AG09319 (cell line): ENCODE measurements around the gene LNP1.

ENCODE experiments used
- DNase-seq: peaks from one replicate; pipeline ENCODE4 v3.0.0-alpha.2; 2010; ENCODE audit warnings: low read depth; ENCODE audit errors: extremely low read depth
- TF ChIP-seq, protein P1 (sequence below): IDR thresholded peaks from 2 replicates; pipeline ENCODE4 v1.5.1; 2011; ENCODE audit warnings: low read depth, mild to moderate bottlenecking, inconsistent platforms, low read length, moderate library complexity

Gene LNP1

DNA sequence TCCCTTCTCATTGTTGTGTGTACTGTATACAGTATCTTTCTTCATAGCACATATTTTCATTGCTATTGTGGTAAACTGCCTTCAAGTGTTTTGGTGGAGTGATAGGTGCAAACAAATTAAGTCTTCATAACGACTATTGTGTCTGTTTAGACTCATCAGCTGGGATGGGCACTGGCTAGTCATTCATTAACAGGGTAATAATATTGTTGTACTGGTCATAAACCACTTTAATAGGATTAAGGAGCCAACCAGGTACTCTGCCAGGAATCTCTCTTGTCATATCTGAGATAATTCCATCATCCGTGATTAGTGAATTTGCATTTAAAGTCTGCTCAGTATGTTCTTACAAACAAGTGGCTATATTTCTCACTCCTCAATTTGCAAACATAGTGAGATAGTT lies 80.8 kb downstream of the LNP1 start:
- TF ChIP-seq, protein P1, sequence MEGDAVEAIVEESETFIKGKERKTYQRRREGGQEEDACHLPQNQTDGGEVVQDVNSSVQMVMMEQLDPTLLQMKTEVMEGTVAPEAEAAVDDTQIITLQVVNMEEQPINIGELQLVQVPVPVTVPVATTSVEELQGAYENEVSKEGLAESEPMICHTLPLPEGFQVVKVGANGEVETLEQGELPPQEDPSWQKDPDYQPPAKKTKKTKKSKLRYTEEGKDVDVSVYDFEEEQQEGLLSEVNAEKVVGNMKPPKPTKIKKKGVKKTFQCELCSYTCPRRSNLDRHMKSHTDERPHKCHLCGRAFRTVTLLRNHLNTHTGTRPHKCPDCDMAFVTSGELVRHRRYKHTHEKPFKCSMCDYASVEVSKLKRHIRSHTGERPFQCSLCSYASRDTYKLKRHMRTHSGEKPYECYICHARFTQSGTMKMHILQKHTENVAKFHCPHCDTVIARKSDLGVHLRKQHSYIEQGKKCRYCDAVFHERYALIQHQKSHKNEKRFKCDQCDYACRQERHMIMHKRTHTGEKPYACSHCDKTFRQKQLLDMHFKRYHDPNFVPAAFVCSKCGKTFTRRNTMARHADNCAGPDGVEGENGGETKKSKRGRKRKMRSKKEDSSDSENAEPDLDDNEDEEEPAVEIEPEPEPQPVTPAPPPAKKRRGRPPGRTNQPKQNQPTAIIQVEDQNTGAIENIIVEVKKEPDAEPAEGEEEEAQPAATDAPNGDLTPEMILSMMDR = no peak
- DNase-seq = no peak

DNA sequence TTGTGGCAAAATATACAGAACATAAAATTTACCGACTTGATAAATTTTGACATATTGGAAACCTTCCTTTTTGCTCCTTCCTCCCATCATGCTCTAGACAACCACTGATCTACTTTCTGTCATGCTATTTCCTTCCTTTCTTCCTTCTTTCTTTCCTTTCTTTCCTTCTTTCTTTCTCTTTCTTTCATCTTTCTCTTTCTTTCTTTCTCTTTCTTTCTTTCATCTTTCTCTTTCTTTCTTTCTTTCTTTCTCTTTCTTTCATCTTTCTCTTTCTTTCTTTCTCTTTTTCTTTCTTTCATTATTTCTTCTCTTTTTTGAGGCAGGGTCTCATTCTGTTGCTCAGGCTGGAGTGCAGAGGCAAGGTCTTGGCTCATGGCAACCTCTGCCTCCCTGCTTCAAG lies 82.2 kb downstream of the LNP1 start:
- no peak for DNase-seq
- TF ChIP-seq, protein P1 = no peak

DNA sequence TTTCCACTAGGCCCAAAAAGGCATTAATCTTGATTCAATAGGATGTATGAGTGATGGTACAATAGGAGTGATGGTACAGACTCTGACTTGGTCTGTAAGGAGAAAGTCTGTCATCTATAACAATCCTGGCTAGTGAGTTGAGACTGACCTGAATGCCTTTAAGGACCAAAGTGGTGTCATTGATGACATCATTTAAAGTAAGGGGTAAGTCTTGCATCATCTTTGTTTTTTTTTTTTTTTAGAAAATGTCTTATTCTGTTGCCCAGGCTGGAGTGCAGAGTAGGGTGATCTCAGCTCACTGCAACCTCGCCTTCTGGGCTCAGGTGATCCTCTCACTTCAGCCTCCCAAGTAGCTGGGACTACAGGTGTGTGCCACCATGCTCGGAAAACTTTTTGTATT lies 85.5 kb downstream of the LNP1 start:
- DNase-seq = no peak
- TF ChIP-seq, protein P1 = no peak

DNA sequence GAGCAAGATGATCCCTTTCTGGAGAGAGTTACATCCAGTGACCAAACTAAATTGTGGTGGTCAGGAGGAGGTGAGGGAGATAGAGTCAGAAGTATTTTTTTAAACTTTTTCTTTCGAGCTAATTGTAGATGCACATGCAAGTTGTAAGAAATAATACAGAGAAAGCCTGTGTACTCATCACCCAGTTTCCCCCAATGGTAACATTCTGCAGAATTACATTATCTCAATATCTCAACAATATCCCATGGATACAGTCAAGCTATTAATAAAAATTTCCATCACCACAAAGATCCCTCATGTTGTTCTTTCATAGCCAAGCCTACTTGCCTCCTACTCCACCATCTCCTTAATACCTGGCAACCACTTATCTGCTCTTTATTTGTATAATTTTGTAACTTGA lies 87.8 kb downstream of the LNP1 start:
- TF ChIP-seq, protein P1 = no peak
- no peak for DNase-seq

DNA sequence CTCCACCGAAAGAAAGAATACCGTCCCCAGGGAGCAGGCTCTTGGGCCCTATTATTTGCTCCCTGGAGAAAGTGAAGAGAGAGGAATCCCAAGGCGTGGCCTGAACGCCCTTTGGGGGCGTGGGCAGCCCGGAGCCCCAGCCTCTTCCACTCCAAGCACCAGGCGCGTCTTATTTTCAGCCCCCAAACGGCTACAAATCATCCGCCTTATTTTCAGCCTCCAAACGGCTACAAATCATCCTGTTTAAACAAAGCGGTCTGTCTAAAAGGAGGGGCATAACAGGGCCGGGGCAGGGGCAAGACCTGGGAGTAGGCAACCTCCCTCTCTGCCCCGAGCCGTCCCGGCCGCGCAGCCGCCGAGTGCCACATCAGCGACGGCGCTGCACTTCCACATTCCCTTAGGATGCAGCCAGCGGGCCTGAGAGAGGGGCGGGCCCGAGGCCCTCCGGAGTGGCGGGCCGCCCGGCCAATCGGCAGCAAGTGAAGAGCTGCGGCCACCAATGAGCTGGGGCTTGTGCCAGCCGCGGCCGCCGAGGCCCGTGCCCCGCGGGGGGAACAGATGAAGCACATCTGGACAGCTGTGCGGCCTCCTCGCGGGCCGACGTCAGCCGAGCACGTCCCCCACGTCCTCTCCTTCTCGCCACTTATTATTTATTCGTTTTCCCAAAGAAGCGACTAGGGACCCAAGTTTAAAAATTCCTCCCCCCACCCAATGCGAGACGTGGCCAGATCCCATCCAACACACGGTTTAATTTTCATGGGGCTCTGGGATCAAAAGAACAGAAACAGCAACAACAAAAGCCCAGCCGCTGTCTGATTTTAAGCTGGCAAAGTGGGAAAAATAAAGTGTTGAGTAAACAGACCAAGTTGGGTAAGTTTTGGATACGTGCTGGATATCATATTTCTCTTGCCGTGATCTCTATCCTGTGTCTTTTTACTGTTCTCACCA lies 91.0 kb downstream of the LNP1 start, which contains the start of gene TMEM45A:
Gene TMEM45A, plus strand, starts transcription at position 561 of the 948 bp plus-strand sequence. CDS start 62,593 bp downstream, outside the sequence.
- DNase-seq = peak; percentile 94
- TF ChIP-seq, protein P1 = no peak

DNA sequence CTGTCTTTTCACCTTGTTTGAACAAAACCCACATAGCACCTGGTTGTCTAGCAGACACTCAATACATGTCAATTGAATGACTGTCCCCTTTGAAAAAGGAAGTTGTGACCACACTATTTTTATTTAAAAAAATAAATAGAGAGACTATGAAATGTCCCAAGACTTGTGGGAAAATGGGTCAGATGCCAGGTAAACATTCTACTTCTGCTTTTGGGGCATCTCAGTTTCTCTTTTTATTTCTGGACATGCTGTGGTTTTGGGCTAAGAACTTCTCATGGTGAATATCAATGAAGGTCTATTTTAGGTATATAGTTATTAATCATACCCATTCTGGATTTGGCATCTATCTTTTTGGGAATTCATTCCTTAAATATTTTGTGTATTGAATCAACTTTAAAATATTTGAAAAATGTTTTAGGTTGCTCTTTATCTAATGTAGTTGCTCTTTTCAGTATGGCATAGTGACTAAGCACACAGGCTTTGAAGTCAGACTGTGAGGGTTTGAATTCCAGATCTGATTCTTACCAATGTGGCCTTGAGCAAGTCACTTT lies 95.4 kb downstream of the LNP1 start:
- TF ChIP-seq, protein P1 = no peak
- DNase-seq = no peak

DNA sequence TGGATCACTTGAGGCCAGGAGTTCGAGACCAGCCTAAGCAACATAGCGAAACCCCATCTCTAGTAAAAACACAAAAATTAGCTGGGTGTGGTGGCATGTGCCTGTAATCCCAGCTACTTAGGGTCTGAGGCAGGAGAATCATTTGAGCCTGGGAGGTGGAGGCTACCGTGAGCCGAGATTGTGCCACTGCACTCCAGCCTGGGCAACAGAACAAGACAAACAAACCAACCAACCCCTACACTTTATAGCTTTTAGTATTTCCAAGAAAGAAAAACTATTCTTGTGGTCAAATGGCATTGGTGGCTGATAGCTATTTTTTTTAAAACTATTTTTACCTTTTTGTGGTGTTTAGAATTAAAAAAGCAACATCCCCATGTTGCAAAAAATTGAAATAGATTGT lies 98.3 kb downstream of the LNP1 start:
- TF ChIP-seq, protein P1 = no peak
- DNase-seq = no peak
